SIG-M5 (cell line): Measurements from ENCODE around the gene MTAP.
"Not testable (repeated sequence)": the region's sequence is repeated elsewhere in the genome, so short reads cannot be mapped to it uniquely, and the experiment has no call there.

ENCODE experiments used
- DNase-seq: peaks from one replicate; lab custom pipeline; 2025; lab: John Stamatoyannopoulos, UW

Gene MTAP

GRCh38 chr9:21919377-21920362 is 117.2 kb downstream of the MTAP start:
- DNase-seq = no peak

- no peak for DNase-seq
Observed at GRCh38 chr9:21923694-21924093, 121.3 kb downstream of the MTAP start.

DNA sequence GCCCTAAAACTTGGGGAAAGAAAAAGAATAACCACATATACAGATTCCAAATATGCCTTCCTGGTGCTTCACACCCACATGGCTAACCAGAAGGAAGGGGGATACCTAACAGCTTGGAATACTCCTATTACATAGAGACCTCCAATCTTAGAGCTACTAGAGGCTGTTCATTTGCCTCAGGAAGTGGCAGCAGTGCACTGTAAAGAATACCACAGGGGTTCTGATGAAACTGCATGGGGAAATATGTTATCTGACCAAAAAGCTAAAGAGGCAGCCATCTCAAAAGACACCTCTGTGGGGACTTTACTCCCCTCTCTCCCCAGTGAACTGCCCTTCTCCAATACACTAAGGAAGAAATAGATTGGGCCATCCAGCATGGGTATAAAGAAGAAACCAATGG is 125.3 kb downstream of the MTAP start:
- no peak for DNase-seq

GRCh38 chr9:21931428-21931827 is 129.0 kb downstream of the MTAP start:
- DNase-seq = no peak

- no peak for DNase-seq
Observed at GRCh38 chr9:21933281-21933680, 130.8 kb downstream of the MTAP start.

DNA sequence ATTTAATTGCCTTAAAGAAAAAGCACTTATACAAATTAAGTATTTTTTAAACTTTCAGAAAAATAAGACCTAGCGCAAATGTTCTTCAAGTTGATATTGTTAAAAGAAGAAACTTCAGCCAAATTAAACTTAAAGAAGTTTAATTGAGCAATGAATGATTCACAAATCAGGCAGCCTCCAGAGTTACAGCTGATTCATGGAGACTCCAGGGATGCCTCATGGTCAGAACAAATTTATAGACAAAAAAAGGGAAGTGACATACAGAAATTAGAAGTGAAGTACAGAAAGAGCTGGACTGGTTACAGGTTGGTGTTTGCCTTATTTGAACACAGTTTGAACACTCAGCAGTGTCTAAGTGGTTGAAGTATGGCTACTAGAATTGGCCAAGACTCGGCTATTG is 131.4 kb downstream of the MTAP start:
- peak; percentile 34 for DNase-seq

GRCh38 chr9:21935631-21936030 is 133.2 kb downstream of the MTAP start:
- no peak for DNase-seq

- no peak for DNase-seq
Observed at GRCh38 chr9:21936161-21936560, 133.7 kb downstream of the MTAP start.

DNA sequence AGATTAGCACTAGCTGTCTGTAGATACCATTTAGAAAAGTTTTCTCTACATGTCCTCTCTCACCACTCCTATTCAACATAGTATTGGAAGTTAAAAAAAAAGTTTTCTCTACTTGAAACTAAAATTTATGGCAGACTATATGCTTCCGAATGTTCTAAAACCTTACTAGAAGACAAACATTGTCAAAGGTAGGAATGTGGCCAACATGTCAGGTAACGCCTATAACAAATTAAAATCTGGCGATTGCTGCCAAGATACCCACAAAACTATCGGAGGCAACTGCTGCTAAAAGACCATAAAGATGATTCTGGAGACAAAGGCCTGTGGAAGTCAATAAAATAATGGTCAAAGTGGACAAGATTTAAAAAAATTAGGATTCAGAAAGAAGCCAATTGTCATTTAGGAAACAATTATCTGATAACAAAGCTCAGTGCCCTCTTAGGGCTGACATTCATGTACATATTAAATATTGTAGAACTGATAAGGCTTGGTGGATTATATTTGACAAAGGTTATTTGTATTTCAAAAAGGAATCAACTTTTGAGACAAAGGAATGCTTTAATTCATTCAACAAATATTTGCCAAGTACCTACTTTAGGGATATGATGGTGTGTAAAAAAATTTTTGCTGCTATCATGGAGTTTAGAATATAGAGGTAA is 139.0 kb downstream of the MTAP start:
- DNase-seq = no peak

DNA sequence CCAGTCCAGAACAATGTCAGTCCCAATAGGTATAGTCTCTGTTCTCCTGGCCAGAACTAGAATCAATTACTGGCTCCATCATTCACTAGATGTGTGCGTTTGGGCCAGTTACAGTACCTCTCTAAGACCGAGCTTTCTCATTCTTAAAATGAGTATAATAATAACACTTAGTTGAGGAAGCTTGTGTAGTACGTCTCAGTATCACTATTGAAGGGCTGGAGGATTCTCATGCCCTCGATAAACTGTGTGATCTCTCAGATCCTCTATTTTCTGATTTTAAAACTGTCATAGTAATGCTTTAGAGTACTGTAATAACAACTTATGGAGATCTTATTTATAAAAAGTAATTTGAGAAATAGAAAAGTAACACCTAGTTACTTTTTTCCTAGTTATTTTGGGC is 141.0 kb downstream of the MTAP start:
- DNase-seq = no peak

- DNase-seq = no peak
Observed at GRCh38 chr9:21945606-21946005, 143.2 kb downstream of the MTAP start.

DNA sequence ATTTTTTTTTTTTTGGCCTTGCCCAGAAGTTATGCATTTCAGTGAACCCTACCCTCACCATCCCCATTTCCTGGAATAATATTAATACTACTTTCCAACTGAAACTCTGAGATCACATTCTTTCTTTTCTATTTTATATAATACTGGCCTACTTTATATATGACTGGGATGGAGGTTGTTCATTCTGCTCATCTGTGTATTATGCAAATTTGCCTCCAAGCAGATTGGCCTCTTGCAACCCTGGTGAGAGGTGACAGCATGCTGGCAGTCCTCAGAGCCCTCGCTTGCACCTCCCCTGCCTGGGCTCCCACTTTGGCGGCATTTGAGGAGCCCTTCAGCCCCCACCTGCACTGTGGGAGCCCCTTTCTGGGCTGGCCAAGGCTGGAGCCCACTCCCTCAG is 156.4 kb downstream of the MTAP start:
- no peak for DNase-seq

DNA sequence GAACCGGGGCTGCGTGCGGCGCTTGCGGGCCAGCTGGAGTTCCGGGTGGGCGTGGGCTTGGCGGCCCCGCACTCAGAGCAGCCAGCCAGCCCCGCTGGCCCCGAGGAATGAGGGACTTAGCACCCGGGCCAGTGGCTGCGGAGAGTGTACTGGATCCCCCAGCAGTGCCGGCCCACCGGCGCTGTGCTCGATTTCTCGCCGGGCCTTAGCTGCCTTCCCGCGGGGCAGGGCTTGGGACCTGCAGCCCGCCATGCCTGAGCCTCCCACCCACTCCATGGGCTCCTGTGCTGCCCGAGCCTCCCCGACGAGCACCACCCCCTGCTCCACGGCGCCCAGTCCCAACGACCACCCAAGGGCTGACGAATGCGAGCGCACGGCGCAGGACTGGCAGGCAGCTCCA is 156.8 kb downstream of the MTAP start:
- not testable (repeated sequence) for DNase-seq

DNA sequence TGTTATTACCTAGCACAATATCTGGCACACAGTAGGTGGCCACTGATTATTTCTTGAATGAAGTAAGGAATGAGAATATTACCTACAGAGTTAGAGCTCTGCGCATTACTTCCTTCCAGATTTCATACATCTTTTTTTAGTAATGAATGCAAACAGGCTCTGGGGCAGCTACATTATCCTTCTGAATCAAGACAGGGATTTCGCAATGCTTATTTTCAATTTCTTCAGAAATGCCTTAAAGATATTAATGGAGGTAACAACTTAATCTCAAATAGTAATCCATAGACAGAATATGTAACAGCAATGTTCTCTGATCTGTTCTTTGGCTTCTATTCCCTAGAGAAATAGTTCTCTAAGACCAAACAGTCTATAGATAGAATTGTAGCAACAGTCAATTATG is 159.1 kb downstream of the MTAP start:
- DNase-seq = no peak

DNA sequence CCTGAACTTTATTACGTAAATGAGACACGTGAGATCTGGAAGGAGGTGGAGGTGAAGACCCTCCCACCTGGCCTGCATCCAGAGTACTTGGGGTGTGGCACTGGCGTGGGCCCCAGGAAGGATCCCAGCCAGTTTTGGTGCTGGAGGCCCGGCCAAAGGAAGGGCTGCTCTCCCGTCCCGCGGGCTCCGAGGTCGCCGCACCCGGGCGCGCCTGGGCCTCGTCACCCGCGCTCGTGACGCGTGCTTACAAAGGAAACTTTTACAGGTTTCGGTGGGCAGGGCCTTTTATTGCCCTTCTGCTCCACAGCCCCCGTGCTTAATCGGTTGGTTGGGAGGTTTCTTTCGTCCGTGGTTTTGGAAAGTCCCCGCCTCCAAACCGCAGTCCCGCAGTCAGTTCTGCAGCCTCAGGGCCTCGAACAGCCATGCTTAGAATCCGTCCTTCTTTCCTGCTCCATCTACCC is 162.5 kb downstream of the MTAP start:
- DNase-seq = no peak

DNA sequence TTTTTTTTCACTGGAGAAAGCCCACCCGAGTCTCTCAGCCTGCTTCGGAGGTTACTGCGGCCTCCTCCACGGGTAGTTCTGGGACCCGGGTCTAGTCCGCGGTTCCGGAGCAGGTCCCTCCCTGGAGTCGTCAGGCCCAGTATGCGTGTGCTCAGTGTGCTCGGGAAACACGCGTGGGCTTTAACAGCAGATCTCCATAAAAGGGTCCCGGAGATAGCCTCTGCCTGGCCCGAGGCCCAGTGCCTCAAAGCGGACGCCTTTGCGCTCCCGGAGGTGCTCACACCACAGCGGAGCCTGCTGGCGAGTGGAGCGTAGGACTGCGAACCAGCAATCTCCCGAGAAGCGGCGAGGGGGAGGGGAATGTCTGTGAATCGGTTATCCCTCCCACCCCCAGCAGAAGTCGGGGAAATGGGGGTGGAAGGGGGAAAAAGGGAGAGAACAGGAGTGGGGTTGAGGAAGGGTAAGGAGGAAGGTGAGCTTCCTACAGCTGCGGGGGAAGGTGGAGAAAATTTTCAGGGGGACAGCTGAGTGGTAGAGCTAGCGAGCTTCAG is 163.0 kb downstream of the MTAP start:
- no peak for DNase-seq

- DNase-seq = no peak
Observed at GRCh38 chr9:21966140-21966851, 163.9 kb downstream of the MTAP start.

DNA sequence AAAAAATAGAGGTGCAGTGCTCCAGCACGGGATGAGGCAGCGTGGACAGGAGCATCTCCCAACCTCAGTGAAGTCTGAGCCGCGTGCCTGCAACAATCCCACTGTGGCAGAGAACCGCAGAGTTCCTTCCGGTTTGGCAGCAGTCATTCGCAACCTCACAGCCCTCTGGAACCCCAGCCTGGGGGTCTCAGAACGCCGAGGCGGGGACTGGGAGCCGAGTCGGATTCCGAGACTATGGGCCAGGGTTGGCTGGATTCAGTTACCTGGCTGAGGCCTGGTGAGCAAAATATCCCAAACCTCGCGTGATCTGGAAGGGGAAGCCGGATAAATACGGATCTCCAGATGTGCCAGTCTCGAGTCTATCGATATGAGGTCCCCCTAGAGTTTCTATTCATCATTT is 164.7 kb downstream of the MTAP start:
- DNase-seq = no peak

DNA sequence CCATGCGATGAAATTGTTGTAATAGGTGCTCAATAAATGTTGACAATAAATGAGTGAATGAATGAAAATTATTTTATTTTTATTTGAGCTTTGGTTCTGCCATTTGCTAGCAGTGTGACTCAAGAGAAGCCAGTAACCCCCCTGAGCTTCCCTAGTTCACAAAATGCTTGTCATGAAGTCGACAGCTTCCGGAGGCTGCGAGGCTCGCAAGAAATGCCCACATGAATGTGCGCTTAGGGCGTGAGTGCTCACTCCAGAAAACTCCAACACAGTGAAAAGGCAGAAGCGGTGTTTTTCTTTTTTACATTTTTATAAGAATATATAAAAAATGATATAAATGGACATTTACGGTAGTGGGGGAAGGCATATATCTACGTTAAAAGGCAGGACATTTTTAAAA is 165.3 kb downstream of the MTAP start:
- DNase-seq = no peak

DNA sequence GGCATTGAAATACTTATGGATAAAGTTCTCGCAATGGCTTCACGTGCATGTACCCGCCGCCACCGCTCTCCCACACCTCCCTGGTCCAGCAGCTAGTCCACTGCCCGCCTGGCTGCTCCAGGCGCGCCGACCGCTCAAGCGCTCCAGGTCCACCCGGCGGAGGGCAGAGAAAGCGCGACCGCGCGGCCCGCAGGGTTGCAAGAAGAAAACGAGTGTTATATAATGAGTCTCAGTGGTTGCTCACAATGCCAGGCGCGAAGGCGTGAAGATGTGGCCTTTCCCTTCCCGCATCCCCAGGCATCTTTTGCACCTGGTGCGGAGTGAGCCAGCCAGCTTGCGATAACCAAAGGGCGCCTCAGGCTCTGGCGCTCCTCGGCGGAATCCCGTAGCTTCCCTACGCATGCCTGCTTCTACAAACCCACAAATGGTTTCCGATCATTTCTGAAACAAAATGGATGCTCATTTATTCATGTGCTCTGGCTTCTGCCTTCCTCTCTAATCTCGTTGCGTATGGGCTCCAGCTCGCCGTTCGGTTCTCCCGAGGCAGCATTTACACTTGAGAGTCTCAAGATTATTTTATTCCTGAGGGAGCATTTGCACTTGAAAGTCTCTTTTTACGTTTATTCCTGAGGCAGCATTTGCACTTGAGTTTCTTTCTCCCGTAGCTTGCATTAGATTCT is 166.0 kb downstream of the MTAP start:
- DNase-seq = no peak

DNA sequence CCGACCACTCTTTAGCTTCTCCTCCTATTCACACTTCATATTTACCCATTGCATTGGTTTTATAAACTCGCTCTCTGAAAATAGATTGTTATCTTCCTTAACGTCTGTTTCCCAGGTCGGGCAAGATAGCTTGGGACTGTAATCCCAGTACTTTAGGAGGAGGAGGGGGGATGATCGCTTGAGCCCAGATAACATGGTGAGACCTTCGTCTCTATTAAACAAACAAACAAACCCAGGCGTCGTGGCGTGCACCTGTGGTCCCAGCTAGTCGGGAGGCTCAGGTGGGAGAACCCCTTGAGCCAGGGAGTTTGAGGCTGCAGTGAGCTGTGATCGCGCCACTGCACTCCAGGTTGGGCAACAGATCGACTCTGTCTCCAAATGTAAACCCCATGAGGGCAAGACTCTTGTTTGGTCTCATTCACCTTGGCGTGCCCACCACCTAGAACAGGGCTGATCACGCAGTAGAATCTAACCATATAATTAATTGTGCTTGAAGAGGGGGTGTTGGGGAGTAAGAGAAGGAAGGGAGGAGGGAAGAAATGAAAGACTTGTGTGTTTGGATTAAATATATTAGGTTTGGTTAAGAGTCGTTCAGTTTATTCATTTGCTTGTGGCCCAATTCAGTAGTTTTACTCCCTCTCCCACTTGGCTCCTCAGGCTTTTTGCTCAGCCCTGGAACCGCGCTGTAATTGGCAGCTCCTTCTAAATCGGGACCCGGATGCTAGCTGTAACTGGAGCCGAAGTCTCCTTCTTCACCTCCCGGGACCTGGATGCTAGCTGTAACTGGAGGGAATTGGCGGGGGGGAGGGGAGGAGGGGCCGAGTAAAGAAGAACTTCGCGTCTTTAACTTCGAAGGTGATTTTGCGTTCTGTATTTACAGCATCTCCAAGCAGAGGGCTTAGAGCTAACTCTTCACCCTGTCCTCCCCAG is 166.8 kb downstream of the MTAP start:
- no peak for DNase-seq
